HG03095 (cell line): ENCODE measurements around the gene MCRS1.

Experiments used
- ATAC-seq: cut with Tn5 transposase; IDR thresholded peaks from one replicate; pipeline ENCODE4 v1.9.1; 2021; ENCODE audit warnings: moderate library complexity; ENCODE audit not compliant: unreplicated experiment

MCRS1 gene

GRCh38 chr12:49583366-49584094 is 15.6 kb upstream of the MCRS1 start:
- ATAC-seq = no peak

GRCh38 chr12:49582850-49583249 is 14.9 kb upstream of the MCRS1 start:
- ATAC-seq = no peak

GRCh38 chr12:49582201-49582600 is 14.3 kb upstream of the MCRS1 start:
- ATAC-seq = no peak

GRCh38 chr12:49580572-49581535 is 12.9 kb upstream of the MCRS1 start:
- no peak for ATAC-seq

GRCh38 chr12:49578471-49579112 is 10.7 kb upstream of the MCRS1 start:
- no peak for ATAC-seq

GRCh38 chr12:49577589-49578315 is 9.8 kb upstream of the MCRS1 start:
- ATAC-seq = no peak

GRCh38 chr12:49568442-49569162 is 660 bp upstream of the MCRS1 start:
- ATAC-seq = peak; percentile 26

GRCh38 chr12:49567302-49567610 is 686 bp downstream of the MCRS1 start:
- no peak for ATAC-seq

- ATAC-seq = no peak
Observed at GRCh38 chr12:49566361-49566760, 1.6 kb downstream of the MCRS1 start.

- no peak for ATAC-seq
Observed at GRCh38 chr12:49565406-49566265, 2.3 kb downstream of the MCRS1 start.

- no peak for ATAC-seq
Observed at GRCh38 chr12:49564686-49565405, 3.1 kb downstream of the MCRS1 start.

GRCh38 chr12:49563951-49564685 is 3.8 kb downstream of the MCRS1 start:
- no peak for ATAC-seq

GRCh38 chr12:49562831-49563230 is 5.1 kb downstream of the MCRS1 start:
- no peak for ATAC-seq

GRCh38 chr12:49562233-49562632 is 5.7 kb downstream of the MCRS1 start:
- no peak for ATAC-seq

- no peak for ATAC-seq
Observed at GRCh38 chr12:49560695-49561094, 7.2 kb downstream of the MCRS1 start.

GRCh38 chr12:49559011-49559675 is 8.8 kb downstream of the MCRS1 start:
- ATAC-seq = no peak

GRCh38 chr12:49558526-49558925 is 9.4 kb downstream of the MCRS1 start:
- ATAC-seq = no peak

- no peak for ATAC-seq
Observed at GRCh38 chr12:49557917-49558215, 10.1 kb downstream of the MCRS1 start.
